GM10847 (cell line): ENCODE results near the gene RAMP2.

Source experiments
- POLR2A ChIP-seq: IDR thresholded peaks from 2 replicates; pipeline ENCODE4 v1.6.1; 2011; ENCODE audit not compliant: insufficient read length; ENCODE audit errors: extremely low read depth

RAMP2 gene

DNA sequence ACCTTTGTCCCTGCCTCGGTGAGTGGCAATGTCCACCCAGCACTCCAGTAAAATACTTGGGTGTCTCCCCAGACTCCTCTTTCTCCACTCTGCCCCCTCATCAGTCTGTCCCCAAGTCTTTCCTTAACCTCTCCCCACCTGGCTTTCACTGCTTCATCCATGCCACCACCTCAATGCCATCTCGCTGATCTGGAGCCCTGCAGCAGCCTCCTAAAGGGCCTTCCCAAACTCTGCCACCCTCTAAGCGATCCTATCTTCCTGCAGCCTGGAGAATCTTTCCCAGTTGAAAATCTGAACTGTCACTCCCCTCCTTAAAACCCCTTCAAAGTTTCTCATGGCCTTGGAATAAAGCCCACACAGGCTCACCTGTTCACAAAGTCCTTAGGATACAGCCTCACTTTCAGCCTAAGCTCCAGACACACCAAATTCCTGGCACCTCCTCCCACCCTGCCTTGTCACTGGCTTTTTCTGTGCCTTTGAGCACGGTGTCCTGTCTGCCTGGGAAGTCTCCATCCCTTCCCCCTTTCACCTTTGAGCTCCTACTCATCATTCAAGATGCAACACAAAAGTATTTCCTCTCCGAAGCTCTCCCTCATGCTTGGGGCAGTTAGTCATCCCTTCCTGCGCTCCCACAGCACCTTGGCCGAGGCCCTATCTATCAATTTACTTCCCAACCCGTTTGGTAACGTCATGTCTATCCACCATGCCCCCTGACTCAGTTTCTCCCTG is 22.2 kb downstream of the RAMP2 start:
- no peak for TF ChIP-seq POLR2A

DNA sequence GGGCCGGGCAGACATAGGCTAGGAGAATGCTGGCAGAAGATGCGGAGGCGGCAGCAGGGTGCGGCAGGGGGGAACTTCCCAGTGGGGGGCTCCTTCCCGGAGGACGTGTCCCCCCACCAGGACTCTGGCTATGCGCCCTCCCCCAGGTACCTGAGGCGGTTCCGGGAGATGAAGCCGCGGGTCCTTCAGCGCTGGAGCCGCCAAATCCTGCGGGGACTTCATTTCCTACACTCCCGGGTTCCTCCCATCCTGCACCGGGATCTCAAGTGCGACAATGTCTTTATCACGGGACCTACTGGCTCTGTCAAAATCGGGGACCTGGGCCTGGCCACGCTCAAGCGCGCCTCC is 22.7 kb downstream of the RAMP2 start:
- TF ChIP-seq POLR2A = no peak

DNA sequence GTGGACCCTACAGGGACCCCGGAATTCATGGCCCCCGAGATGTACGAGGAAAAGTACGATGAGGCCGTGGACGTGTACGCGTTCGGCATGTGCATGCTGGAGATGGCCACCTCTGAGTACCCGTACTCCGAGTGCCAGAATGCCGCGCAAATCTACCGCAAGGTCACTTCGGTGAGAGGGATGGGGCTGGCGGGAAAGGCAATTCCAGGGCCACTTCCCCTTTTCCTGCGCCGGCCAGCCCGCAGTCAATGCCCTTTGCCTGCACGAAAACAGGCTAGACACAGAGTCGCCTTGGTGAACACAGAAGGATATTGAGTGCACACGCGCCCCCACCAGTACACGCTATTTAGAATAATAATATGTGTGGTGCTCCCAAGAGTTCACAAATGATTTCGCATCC is 23.4 kb downstream of the RAMP2 start:
- TF ChIP-seq POLR2A = no peak

DNA sequence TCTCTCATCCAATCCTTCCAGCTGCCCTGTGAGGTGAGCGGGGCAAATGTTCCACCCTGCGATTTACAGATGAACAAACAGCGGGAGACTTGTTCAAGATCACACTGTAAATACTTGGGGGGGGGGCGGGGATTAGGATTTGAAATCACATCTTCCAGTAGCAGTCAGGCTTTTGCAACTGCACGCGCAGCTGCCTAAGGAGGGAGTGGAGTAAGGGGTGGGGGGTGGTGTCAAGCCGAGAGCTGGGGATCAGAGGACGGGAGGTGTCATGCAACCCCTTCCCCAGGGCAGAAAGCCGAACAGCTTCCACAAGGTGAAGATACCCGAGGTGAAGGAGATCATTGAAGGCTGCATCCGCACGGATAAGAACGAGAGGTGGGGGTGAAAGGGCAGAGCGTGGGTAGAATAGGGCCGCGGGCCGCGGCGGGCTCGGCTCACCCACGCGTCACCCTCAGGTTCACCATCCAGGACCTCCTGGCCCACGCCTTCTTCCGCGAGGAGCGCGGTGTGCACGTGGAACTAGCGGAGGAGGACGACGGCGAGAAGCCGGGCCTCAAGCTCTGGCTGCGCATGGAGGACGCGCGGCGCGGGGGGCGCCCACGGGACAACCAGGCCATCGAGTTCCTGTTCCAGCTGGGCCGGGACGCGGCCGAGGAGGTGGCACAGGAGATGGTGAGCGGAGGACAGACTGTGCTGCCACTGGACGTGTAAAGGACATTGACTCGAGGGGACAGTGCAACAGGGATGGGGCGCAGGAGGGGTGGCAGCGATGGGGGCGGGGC is 24.0 kb downstream of the RAMP2 start:
- TF ChIP-seq POLR2A = no peak

DNA sequence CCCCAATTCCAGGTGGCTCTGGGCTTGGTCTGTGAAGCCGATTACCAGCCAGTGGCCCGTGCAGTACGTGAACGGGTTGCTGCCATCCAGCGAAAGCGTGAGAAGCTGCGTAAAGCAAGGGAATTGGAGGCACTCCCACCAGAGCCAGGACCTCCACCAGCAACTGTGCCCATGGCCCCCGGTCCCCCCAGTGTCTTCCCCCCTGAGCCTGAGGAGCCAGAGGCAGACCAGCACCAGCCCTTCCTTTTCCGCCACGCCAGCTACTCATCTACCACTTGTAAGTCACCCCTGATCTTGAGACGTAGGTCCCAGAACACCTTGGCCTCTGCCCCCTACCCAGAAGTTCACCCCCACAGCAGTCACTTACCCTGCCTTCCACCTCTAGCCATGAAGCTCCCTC is 26.2 kb downstream of the RAMP2 start:
- TF ChIP-seq POLR2A = no peak

DNA sequence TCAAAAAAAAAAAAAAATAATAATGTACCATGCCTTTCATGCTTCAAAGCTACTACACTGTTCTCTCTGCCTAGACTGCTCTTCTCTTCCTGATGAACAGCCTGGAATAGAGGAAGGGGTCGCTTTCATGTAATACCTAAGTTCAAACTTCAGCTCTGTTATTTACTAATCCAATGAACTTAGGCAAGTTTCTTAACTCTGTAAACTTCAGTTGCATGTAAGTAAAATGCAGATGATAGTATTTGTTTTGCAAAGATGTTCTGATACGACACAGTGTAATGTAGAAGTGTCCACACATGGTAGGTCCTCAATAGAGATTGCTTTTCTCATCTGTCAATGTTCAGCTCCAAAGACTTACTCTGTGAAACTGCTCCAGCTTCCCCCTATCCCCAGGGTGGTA is 30.9 kb downstream of the RAMP2 start:
- TF ChIP-seq POLR2A = no peak

DNA sequence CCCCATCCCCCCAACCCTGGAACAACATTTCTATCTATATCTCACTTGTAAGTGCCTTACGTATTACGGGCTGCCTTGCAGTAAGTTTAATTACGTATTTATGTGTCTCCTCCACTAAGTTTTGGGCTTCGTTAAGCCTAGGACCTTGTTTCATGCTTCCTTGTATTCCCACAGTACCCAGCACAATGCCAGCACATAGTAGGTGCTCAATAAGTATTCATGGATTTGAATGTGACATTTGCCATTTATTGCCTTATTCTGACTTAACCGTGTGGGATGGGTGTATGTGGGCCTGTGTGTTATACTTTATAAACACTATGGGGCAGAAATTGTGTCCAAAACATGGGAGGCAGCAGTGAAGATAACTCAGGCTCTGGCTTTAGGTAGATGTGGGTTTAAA is 31.5 kb downstream of the RAMP2 start:
- TF ChIP-seq POLR2A = no peak

DNA sequence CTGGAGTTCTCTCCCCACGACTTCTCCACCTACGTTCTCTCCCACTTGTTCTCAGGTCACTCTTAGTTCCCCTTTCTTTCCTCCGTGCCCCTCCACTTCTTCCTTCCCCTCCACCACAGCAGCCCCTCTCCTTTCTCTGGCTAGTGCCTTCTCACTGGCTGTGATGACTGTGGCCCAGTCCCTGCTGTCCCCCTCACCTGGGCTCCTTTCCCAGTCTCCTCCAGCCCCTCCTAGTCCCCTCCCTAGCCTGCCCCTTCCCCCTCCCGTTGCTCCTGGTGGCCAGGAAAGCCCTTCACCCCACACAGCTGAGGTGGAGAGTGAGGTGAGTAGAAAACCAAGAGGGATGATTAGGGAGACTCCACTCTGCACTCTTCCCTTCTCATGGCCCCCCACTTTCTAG is 34.0 kb downstream of the RAMP2 start:
- no peak for TF ChIP-seq POLR2A

DNA sequence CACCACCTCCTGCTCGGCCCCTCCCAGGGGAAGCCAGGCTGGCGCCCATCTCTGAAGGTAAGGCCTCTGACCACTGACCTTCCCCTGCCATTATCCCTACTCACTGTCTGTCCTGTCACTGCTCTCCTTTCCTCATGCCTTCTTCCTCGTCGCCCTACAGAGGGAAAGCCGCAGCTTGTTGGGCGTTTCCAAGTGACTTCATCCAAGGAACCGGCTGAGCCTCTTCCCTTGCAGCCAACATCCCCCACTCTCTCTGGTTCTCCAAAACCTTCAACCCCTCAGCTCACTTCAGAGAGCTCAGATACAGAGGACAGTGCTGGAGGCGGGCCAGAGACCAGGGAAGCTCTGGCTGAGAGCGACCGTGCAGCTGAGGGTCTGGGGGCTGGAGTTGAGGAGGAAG is 34.4 kb downstream of the RAMP2 start:
- TF ChIP-seq POLR2A = no peak

DNA sequence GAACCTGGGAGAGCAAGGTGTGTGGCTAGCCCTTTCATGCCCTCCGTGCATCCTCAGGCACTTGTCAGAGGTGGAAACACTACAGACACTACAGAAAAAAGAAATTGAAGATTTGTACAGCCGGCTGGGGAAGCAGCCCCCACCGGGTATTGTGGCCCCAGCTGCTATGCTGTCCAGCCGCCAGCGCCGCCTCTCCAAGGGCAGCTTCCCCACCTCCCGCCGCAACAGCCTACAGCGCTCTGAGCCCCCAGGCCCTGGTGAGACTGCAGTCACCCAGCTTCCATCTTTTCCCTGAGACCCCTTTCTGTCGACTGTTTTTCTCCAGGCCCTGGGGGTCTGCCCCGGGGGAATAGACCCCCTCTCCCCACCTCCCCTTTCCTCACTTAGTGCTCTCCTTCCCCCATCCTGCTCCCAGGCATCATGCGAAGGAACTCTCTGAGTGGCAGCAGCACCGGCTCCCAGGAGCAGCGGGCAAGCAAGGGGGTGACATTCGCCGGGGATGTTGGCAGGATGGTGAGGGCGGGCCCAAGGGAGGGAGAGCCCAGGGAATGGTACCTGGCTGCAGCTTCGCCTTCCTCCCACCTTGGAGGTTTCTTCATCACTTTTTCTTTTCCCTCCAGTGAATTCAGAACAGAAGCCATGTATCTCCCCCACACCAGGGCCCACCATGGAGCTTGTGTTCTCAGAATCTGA is 35.2 kb downstream of the RAMP2 start:
- TF ChIP-seq POLR2A = no peak

DNA sequence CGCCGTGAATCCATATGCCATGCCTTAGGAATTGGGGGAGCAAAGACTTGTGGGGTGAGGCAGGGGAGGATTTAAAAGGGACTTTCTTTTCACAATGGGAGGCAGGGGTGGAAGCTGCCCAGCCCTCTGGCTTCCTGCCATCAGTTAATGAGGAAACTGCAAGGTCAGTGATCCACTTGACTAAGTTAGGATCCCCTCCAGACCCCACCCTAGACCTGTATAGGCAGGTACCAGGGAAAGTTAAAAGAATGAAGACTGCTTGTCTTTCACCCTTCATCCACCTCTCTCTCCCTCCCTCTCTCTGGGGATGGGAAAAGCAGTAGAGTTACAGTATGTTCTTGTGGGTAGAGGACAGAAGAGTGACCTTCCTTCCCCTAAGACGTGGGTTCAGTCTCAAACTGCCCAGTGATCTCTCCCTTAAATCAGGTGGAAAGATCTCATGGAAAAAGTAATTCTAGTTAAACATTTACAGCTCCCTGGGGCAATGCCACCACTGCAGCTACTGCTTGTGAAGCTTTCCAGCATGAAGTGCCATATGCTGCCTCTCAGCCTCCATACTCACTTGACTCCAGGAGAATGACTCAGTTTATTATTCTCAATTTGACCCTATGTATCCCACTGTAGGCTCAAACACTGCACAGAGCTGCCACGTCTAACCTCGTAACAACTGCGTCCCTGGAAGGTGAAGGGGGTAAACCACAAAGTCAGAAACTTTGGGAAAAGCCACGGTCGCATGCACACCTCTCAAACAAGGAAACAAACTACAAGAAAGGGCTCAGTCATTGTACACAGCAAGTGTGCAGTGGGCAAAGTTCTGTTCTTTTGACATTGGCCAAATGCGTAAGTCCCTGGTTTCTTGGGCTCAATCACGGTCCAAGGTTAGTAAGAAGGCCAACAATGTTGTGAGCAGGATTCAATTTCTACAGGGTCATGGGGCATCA is 36.3 kb downstream of the RAMP2 start:
- no peak for TF ChIP-seq POLR2A

DNA sequence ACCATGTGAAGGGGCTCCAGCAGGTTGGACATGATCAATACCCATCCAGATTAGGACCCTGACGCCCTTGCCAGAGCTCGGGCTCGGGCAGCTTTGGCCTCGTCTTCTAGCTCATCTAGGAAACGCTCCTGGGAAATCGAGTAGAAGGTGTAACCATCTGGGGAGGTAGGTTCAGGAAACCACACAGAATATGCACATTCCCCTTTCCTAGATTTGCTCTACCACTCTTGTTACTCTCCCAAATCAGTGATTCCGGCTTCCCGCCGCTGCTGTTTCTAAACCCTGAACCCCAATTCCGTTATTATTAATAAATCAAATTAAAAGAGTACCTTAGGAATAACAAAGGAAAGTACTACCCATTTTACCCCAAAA is 37.0 kb downstream of the RAMP2 start:
- no peak for TF ChIP-seq POLR2A

DNA sequence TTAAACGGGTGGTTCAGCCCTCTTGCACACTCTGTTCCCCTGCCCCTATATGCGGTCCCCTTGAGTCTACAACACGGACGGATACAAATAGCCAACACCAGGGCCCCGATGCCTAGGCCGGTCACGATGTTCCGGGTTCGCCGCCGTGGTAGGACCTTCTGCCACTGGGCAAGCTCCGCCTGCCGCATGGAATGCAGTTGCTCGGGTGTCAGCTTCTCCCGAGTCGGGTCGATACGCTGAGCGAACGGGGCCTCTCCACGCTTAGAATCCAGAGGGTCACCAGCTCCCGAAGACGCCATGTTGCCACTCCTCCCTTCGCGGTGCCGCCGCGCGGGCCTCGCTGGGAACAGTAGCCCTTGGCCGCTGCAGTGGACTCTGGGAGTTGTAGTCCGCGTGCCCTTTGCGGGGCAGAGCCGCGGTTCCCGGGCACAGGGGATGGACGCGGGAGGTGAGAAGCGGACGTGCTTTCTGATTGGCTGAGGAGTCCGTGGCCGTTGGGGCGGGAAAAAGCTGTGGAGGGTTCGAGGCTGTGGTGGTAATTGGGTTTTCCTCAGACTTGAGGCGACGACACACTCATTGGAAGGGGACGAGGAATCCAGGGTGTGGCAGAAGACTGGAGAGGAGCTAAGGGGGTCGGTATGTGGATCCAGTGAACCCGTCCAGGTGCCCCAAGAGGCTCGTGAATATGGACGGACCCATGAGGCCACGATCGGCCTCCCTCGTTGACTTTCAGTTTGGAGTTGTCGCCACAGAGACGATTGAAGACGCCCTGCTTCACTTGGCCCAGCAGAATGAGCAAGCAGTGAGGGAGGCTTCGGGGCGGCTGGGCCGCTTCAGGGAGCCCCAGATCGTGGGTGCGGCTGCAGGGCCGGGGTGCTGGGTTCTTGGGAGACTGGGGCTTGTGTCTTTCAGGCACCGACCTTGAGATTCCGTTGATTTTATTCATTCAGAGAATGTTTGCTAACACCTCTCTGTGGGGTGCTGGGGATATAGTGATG is 37.7 kb downstream of the RAMP2 start, which contains the start of the genes CNTD1 and COA3:
Gene CNTD1 (plus strand): TSS at position 479 of the 998 bp plus-strand sequence. CDS start 207 bp downstream, at position 686.
Gene COA3 (minus strand): TSS at position 322 of the 998 bp plus-strand sequence. CDS start 23 bp downstream, at position 299.
- TF ChIP-seq POLR2A = peak; percentile 46
